H1 (cell line): Measurements from ENCODE around the gene NTN1. TPM values are rescaled to one million over a fixed set of nuclear protein-coding genes. Genes with fewer than 3 reads are reported as not detected.

ENCODE experiments used
- MAFK ChIP-seq: IDR thresholded peaks from 2 replicates; pipeline ENCODE4 v1.6.1; 2012; ENCODE audit warnings: low read depth, mild to moderate bottlenecking, improper control_type of control experiment, low read length
- PHF8 ChIP-seq: fragments of 200-600 bp; sonication (generic); conservative IDR thresholded peaks from 2 replicates; pipeline ENCODE4 v1.7.1; 2012; ENCODE audit warnings: low read depth, mild to moderate bottlenecking, inconsistent platforms, low read length, moderate library complexity
- TAF1 ChIP-seq: IDR thresholded peaks from 2 replicates; pipeline ENCODE4 v1.6.1; 2011; ENCODE audit warnings: mild to moderate bottlenecking, low read depth, low read length
- polyA plus RNA-seq, 7 experiments: library from polyadenylated mRNA; depleted of rRNA in 3 of 7; stranded (reverse) in 5 of 7; unstranded in 2 of 7; fragments of >200 nt in 5 of 7; fragments of 200-250 nt in 2 of 7; gene quantifications; 1 replicate in 5 of 7; 2 replicates in 1 of 7; 4 replicates in 1 of 7; pipeline versions ENCODE4 v1.2.1 to v1.2.3, GENCODE V29; 2011 to 2013; ENCODE audit warnings: missing spikeins in 2 of 7, mixed read lengths in 2 of 7
- total RNA-seq: library from RNA; stranded (reverse); fragmentation: NEBNext Ultra II Directional; extraction: Animal tissue kit (Norgen Biotek cat#: 25700); gene quantifications from 2 replicates; pipeline ENCODE4 v1.2.1, GENCODE V29; 2021

The NTN1 gene
- total and polyA plus RNA-seq, 2 of the 8 experiments (the other 6 are each of a cell fraction or from before 2014, with no cell fraction given), result 2.0 to 2.3 TPM

GRCh38 chr17:9221922-9222180 is 200.5 kb downstream of the NTN1 start (continued):
- TF ChIP-seq PHF8, result no peak
- TF ChIP-seq MAFK, result no peak
- no peak for TF ChIP-seq TAF1
- TF ChIP-seq, all 59 proteins: peak for 0
